ENCODE data around the gene TRPV2. TPM values are rescaled to one million over a fixed set of nuclear protein-coding genes. Genes with fewer than 3 reads are reported as not detected.

Gene TRPV2
- total and polyA plus RNA-seq, 9 of the 15 experiments (the other 6 are each of a cell fraction or from before 2014, with no cell fraction given), result 10.0 to 97.5 (median 30.3) TPM

DNA sequence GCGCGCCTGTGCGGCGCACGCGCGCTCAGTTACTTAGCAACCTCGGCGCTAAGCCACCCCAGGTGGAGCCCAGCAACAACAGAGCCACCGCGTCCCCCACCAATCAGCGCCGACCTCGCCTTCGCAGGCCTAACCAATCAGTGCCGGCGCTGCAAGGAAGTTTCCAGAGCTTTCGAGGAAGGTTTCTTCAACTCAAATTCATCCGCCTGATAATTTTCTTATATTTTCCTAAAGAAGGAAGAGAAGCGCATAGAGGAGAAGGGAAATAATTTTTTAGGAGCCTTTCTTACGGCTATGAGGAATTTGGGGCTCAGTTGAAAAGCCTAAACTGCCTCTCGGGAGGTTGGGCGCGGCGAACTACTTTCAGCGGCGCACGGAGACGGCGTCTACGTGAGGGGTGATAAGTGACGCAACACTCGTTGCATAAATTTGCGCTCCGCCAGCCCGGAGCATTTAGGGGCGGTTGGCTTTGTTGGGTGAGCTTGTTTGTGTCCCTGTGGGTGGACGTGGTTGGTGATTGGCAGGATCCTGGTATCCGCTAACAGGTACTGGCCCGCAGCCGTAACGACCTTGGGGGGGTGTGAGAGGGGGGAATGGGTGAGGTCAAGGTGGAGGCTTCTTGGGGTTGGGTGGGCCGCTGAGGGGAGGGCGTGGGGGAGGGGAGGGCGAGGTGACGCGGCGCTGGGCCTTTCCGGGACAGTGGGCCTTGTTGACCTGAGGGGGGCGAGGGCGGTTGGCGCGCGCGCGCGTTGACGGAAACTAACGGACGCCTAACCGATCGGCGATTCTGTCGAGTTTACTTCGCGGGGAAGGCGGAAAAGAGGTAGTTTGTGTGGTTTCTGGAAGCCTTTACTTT is 34.5 kb upstream of the TRPV2 start, which contains the start of gene UBB (continued):
- TF ChIP-seq SLC30A9 (CRISPR knock-in tag; IDR thresholded peaks at IDR 0.05), result no peak
- no peak for TF ChIP-seq SIRT6 (IDR thresholded peaks at IDR 0.05; ENCODE audit: low read depth, low read length)
- peak; percentile 98 for TF ChIP-seq POLR2H (tag; IDR thresholded peaks at IDR 0.05; ENCODE audit: low read depth)
- peak; percentile 91 for TF ChIP-seq OTX1 (CRISPR knock-in tag; IDR thresholded peaks at IDR 0.05)
- TF ChIP-seq FOS (IDR thresholded peaks at IDR 0.05; ENCODE audit: extremely low read depth, insufficient read length), result peak; percentile 63
- peak; percentile 67 for TF ChIP-seq HDAC2 (IDR thresholded peaks at IDR 0.05)
- no peak for TF ChIP-seq ZNF780A (CRISPR knock-in tag; IDR thresholded peaks at IDR 0.05)
- TF ChIP-seq DMBX1 (CRISPR knock-in tag; IDR thresholded peaks at IDR 0.05; ENCODE audit: borderline replicate concordance), result no peak
- TF ChIP-seq GABPB1 (CRISPR knock-in tag; IDR thresholded peaks at IDR 0.05), result no peak; the same call in 1 of the 2 replicates
- peak; percentile 22 for TF ChIP-seq DACH1 (IDR thresholded peaks at IDR 0.05; ENCODE audit: partially characterized antibody)
- TF ChIP-seq, protein P1, sequence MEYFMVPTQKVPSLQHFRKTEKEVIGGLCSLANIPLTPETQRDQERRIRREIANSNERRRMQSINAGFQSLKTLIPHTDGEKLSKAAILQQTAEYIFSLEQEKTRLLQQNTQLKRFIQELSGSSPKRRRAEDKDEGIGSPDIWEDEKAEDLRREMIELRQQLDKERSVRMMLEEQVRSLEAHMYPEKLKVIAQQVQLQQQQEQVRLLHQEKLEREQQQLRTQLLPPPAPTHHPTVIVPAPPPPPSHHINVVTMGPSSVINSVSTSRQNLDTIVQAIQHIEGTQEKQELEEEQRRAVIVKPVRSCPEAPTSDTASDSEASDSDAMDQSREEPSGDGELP (CRISPR knock-in tag; IDR thresholded peaks at IDR 0.05; ENCODE audit: borderline replicate concordance), result peak; percentile 74; the same call in 1 of the 2 replicates
- TF ChIP-seq YY1 (IDR thresholded peaks at IDR 0.05; ENCODE audit: borderline replicate concordance in 1 of 3, control insufficient read depth in 1 of 3, extremely low read depth in 1 of 3, insufficient read depth in 3 of 3, insufficient read length in 1 of 3, insufficient replicate concordance in 2 of 3, low read depth in 1 of 3, low read length in 2 of 3), result peak in 1 of 3 experiments; percentile 36
- TF ChIP-seq CREB1 (IDR thresholded peaks at IDR 0.05), result peak; percentile 80; the same call in 1 of the 2 replicates
- TF ChIP-seq CREB1 (CRISPR knock-in tag; IDR thresholded peaks at IDR 0.05), result peak; percentile 90
- TF ChIP-seq, protein P2, sequence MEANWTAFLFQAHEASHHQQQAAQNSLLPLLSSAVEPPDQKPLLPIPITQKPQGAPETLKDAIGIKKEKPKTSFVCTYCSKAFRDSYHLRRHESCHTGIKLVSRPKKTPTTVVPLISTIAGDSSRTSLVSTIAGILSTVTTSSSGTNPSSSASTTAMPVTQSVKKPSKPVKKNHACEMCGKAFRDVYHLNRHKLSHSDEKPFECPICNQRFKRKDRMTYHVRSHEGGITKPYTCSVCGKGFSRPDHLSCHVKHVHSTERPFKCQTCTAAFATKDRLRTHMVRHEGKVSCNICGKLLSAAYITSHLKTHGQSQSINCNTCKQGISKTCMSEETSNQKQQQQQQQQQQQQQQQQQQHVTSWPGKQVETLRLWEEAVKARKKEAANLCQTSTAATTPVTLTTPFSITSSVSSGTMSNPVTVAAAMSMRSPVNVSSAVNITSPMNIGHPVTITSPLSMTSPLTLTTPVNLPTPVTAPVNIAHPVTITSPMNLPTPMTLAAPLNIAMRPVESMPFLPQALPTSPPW (CRISPR knock-in tag; IDR thresholded peaks at IDR 0.05), result peak; percentile 88
- no peak for TF ChIP-seq NR2C2 (CRISPR knock-in tag; IDR thresholded peaks at IDR 0.05)
- TF ChIP-seq NR2C2 (tag; IDR thresholded peaks at IDR 0.05), result peak; percentile 66
- TF ChIP-seq RBM14 (IDR thresholded peaks at IDR 0.05; ENCODE audit: borderline replicate concordance, insufficient read depth, low read depth, low read length), result no peak
